SU-DHL-6 (cell line): Measurements from ENCODE around the gene ANO10.

ENCODE experiments used
- H2AFZ ChIP-seq: fragments of 200-600 bp; sonication (generic); 2 replicates; pipeline ENCODE4 v1.6.1; 2014; ENCODE audit warnings: low read depth, mild to moderate bottlenecking, moderate library complexity, mixed read lengths, antibody characterized with exemption, low read length; ENCODE audit not compliant: severe bottlenecking
- H3F3A ChIP-seq: fragments of 200-600 bp; shearing (Covaris generic); 2 replicates; pipeline ENCODE4 v1.6.0; 2016; ENCODE audit warnings: antibody characterized with exemption, mild to moderate bottlenecking; ENCODE audit not compliant: insufficient read depth
- H3K27ac ChIP-seq: fragments of 200-600 bp; sonication (generic); 2 replicates; pipeline ENCODE4 v1.5.1; 2016; ENCODE audit warnings: low read depth, mild to moderate bottlenecking, low read length, moderate library complexity, mixed read lengths
- H3K27me3 ChIP-seq: fragments of 200-600 bp; sonication (generic), shearing (Covaris generic); 2 replicates; pipeline ENCODE4 v1.6.0; 2014; ENCODE audit warnings: mild to moderate bottlenecking, low read length
- H3K36me3 ChIP-seq: fragments of 200-600 bp; sonication (generic); 2 replicates; pipeline ENCODE4 v1.6.1; 2014; ENCODE audit warnings: mild to moderate bottlenecking, low read length, mixed read lengths
- H3K4me2 ChIP-seq: fragments of 300-600, 200-600 bp; shearing (Covaris generic), sonication (generic); 2 replicates; pipeline ENCODE4 v1.6.0; 2014; ENCODE audit warnings: low read length, low read depth, mild to moderate bottlenecking; ENCODE audit not compliant: poor library complexity, severe bottlenecking
- H3K4me3 ChIP-seq: fragments of 200-600 bp; sonication (generic); 2 replicates; pipeline ENCODE4 v1.5.1; 2014; ENCODE audit warnings: antibody characterized with exemption, low read length, mild to moderate bottlenecking, mixed read lengths; ENCODE audit not compliant: insufficient read depth, poor library complexity, severe bottlenecking
- H3K79me2 ChIP-seq: fragments of 200-600 bp; sonication (generic); 2 replicates; pipeline ENCODE4 v1.6.1; 2014; ENCODE audit warnings: mild to moderate bottlenecking, low read length, moderate library complexity; ENCODE audit not compliant: insufficient read depth
- H3K9ac ChIP-seq: fragments of 200-600 bp; sonication (generic); 2 replicates; pipeline ENCODE4 v1.7.0; 2014; ENCODE audit warnings: mild to moderate bottlenecking, low read length
- H3K9me2 ChIP-seq: fragments of 200-600 bp; sonication (generic); replicated peaks from 2 replicates; pipeline ENCODE4 v1.6.1; 2014; ENCODE audit warnings: low read length; ENCODE audit not compliant: insufficient read depth
- H3K9me3 ChIP-seq: fragments of 200-600 bp; sonication (generic); 2 replicates; pipeline ENCODE4 v1.6.1; 2014; ENCODE audit warnings: low read length, mixed read lengths; ENCODE audit not compliant: insufficient read depth
- H4K20me1 ChIP-seq: fragments of 200-600 bp; sonication (generic); 2 replicates; pipeline ENCODE4 v1.6.1; 2014; ENCODE audit warnings: low read depth, mild to moderate bottlenecking, antibody characterized with exemption, low read length, moderate library complexity, mixed read lengths
- EZH2phosphoT487 ChIP-seq: fragments of 200-600 bp; sonication (generic), shearing (Covaris generic); conservative IDR thresholded peaks from 2 replicates; pipeline ENCODE4 v1.6.1; 2018; ENCODE audit warnings: mild to moderate bottlenecking, antibody characterized with exemption, low read length, moderate library complexity, mixed read lengths
- TF ChIP-seq, protein P1 (sequence below): fragments of 200-600 bp; sonication (generic); IDR thresholded peaks from one replicate; pipeline ENCODE4 v1.5.1; 2017; ENCODE audit warnings: antibody characterized with exemption, mild to moderate bottlenecking, low read length, moderate library complexity; ENCODE audit not compliant: insufficient read depth, poor library complexity, severe bottlenecking

ANO10 gene

DNA sequence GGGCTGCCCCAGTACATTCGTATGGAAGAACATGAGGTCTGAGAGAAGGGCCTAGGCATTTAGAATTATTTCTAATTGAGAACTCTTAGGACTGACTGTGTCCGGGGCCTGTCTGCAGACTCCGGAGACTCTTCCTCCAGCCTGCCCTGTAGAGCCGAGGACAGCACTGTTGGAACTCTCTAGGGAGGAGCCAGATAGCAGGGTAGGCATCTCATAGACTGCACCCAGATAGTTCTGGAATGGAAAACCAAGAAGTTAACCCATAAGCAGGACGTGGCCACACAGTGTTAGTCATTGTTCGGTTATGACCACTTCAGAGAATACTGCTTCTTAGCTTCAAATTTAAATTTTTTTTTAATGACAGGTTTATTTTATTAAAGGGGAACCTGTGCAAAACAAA lies 275.9 kb downstream of the ANO10 start:
- Histone ChIP-seq H2AFZ (no peak overlapping the region), H3K36me3 (no peaks in the 10 kb centered on the region)
- TF ChIP-seq EZH2phosphoT487, result no peak
- TF ChIP-seq, protein P1, sequence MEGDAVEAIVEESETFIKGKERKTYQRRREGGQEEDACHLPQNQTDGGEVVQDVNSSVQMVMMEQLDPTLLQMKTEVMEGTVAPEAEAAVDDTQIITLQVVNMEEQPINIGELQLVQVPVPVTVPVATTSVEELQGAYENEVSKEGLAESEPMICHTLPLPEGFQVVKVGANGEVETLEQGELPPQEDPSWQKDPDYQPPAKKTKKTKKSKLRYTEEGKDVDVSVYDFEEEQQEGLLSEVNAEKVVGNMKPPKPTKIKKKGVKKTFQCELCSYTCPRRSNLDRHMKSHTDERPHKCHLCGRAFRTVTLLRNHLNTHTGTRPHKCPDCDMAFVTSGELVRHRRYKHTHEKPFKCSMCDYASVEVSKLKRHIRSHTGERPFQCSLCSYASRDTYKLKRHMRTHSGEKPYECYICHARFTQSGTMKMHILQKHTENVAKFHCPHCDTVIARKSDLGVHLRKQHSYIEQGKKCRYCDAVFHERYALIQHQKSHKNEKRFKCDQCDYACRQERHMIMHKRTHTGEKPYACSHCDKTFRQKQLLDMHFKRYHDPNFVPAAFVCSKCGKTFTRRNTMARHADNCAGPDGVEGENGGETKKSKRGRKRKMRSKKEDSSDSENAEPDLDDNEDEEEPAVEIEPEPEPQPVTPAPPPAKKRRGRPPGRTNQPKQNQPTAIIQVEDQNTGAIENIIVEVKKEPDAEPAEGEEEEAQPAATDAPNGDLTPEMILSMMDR, result no peak

GRCh38 chr3:43345246-43345645 lies 276.6 kb downstream of the ANO10 start:
- Histone ChIP-seq H3K36me3 (0 out of 2 replicates have a peak, but pooled peaks cover under 1% of the 10 kb centered on the region), H3F3A (no peaks in the 10 kb centered on the region), H4K20me1 (no peaks in the 10 kb centered on the region), H3K27ac (no peak overlapping the region), H2AFZ (no peak overlapping the region), H3K9me3 (no peaks in the 10 kb centered on the region), H3K79me2 (no peaks in the 10 kb centered on the region), H3K27me3 (no peaks in the 10 kb centered on the region), H3K4me3 (no peak overlapping the region), H3K9me2 (no peaks in the 10 kb centered on the region), H3K9ac (no peak overlapping the region), H3K4me2 (no peak overlapping the region)
- TF ChIP-seq, protein P1, result no peak
- TF ChIP-seq EZH2phosphoT487, result no peak

More for the DNA sequence above, 275.9 kb downstream of the ANO10 start:
- Histone ChIP-seq H3K4me3 (no peak overlapping the region), H3K9me2 (no peaks in the 10 kb centered on the region), H3K27ac (no peak overlapping the region), H4K20me1 (no peaks in the 10 kb centered on the region), H3K4me2 (no peak overlapping the region), H3K9ac (no peak overlapping the region), H3K79me2 (no peaks in the 10 kb centered on the region), H3F3A (no peaks in the 10 kb centered on the region), H3K9me3 (no peaks in the 10 kb centered on the region), H3K27me3 (no peaks in the 10 kb centered on the region)

- Histone ChIP-seq H3K9me3 (no peaks in the 10 kb centered on the region), H2AFZ (no peak overlapping the region), H3K4me2 (no peak overlapping the region), H3K27me3 (no peaks in the 10 kb centered on the region), H4K20me1 (no peaks in the 10 kb centered on the region), H3K36me3 (0 out of 2 replicates have a peak, but pooled peaks cover 3% of the 10 kb centered on the region), H3K4me3 (no peak overlapping the region), H3K9ac (no peak overlapping the region), H3F3A (no peaks in the 10 kb centered on the region), H3K79me2 (no peaks in the 10 kb centered on the region), H3K9me2 (no peaks in the 10 kb centered on the region), H3K27ac (no peak overlapping the region)
- TF ChIP-seq EZH2phosphoT487, result no peak
- TF ChIP-seq, protein P1, result no peak
Measured at GRCh38 chr3:43344520-43344919, 277.3 kb downstream of the ANO10 start.
